IMR-90 (cell line): ENCODE measurements around the gene MYBPHL. TPM values are rescaled to one million over a fixed set of nuclear protein-coding genes. Genes with fewer than 3 reads are reported as not detected.

ENCODE experiments used
- ATAC-seq: fragments of 200-7000 bp; cut with Tn5 transposase; 2 replicates; pipeline ENCODE4 v1.9.1; 2020; ENCODE audit warnings: low read depth, mild to moderate bottlenecking, moderate library complexity
- BruUV-seq: library from RNA; stranded (reverse); fragments of 400-500 nt; replicated peaks from 2 replicates; lab custom pipeline; 2021; lab: Mats Ljungman, UMichigan
- CTCF ChIA-PET: fragments of 300-600 bp; formaldehyde crosslinking; extraction: SDS; loops from one replicate; lab custom pipeline; 2021; ENCODE audit warnings: antibody characterized with exemption; lab: Yijun Ruan, JAX
- POLR2A ChIA-PET: fragments of 300-600 bp; sonication (Branson Sonifier 250); formaldehyde crosslinking; loops from one replicate; lab custom pipeline; 2022; ENCODE audit warnings: antibody characterized with exemption; ENCODE audit not compliant: unreplicated experiment; lab: Charles Lee
- DNase-seq: peaks from one replicate; pipeline ENCODE4 v3.0.0; 2013
- H2AFZ ChIP-seq: replicated peaks from 2 replicates; pipeline ENCODE3; 2013; ENCODE audit warnings: low read length, mild to moderate bottlenecking; ENCODE audit not compliant: poor library complexity
- H2AK5ac ChIP-seq: 2 replicates; pipeline ENCODE4 v1.6.1; 2013; ENCODE audit warnings: low read depth, low read length, inconsistent platforms
- H2AK9ac ChIP-seq: replicated peaks from 2 replicates; pipeline ENCODE3; 2013; ENCODE audit warnings: mild to moderate bottlenecking, low read depth, low read length, moderate library complexity; ENCODE audit not compliant: poor library complexity
- H2BK120ac ChIP-seq: 2 replicates; pipeline ENCODE4 v1.6.1; 2013; ENCODE audit warnings: low read depth, low read length, inconsistent platforms
- H2BK15ac ChIP-seq: 3 replicates; pipeline ENCODE4 v1.6.1; 2013; ENCODE audit warnings: low read depth, low read length, inconsistent platforms
- H2BK20ac ChIP-seq: 2 replicates; pipeline ENCODE4 v1.6.1; 2013; ENCODE audit warnings: low read depth, mild to moderate bottlenecking, inconsistent platforms, low read length, moderate library complexity
- H2BK5ac ChIP-seq: 2 replicates; pipeline ENCODE4 v1.6.1; 2013; ENCODE audit warnings: mild to moderate bottlenecking, low read depth, low read length, inconsistent platforms; ENCODE audit not compliant: poor library complexity, severe bottlenecking
- H3K14ac ChIP-seq: replicated peaks from 2 replicates; pipeline ENCODE4 v1.6.1; 2013; ENCODE audit warnings: low read depth, low read length, inconsistent platforms
- H3K18ac ChIP-seq: 2 replicates; pipeline ENCODE4 v1.6.1; 2013; ENCODE audit warnings: low read depth, low read length, control low read depth
- H3K23ac ChIP-seq: 2 replicates; pipeline ENCODE4 v1.6.1; 2013; ENCODE audit warnings: low read depth, low read length, inconsistent platforms
- H3K27ac ChIP-seq: 2 replicates; pipeline ENCODE4 v1.5.1; 2013; ENCODE audit warnings: mild to moderate bottlenecking, control low read depth, low read length; ENCODE audit not compliant: insufficient read depth
- H3K27me3 ChIP-seq: 2 replicates; pipeline ENCODE4 v1.6.1; 2013; ENCODE audit warnings: low read length; ENCODE audit not compliant: control insufficient read depth, insufficient read depth
- H3K36me3 ChIP-seq: 2 replicates; pipeline ENCODE4 v1.6.1; 2013; ENCODE audit warnings: low read length, mixed read lengths; ENCODE audit not compliant: control insufficient read depth, insufficient read depth
- H3K4ac ChIP-seq: 2 replicates; pipeline ENCODE4 v1.6.1; 2013; ENCODE audit warnings: low read depth, low read length, inconsistent platforms
- H3K4me1 ChIP-seq: 2 replicates; pipeline ENCODE4 v1.6.1; 2013; ENCODE audit warnings: low read length, mixed read lengths; ENCODE audit not compliant: control insufficient read depth, insufficient read depth
- H3K4me2 ChIP-seq: 2 replicates; pipeline ENCODE4 v1.6.1; 2013; ENCODE audit warnings: low read depth, mild to moderate bottlenecking, control low read depth, low read length, moderate library complexity
- H3K4me3 ChIP-seq: 2 replicates; pipeline ENCODE4 v1.5.1; 2013; ENCODE audit warnings: low read depth, mild to moderate bottlenecking, control low read depth, low read length, moderate library complexity; ENCODE audit not compliant: insufficient read depth
- H3K56ac ChIP-seq: 2 replicates; pipeline ENCODE4 v1.6.1; 2013; ENCODE audit warnings: low read length, inconsistent platforms; ENCODE audit not compliant: insufficient read depth; ENCODE audit errors: extremely low read depth
- H3K79me1 ChIP-seq, 2 experiments: 2 replicates each; pipeline ENCODE4 v1.6.1; 2013; ENCODE audit warnings: low read length in 2 of 2, inconsistent platforms in 1 of 2, low read depth in 1 of 2
- H3K9ac ChIP-seq: 2 replicates; pipeline ENCODE4 v1.6.1; 2013; ENCODE audit warnings: low read depth, low read length, control low read depth
- H3K9me1 ChIP-seq: 2 replicates; pipeline ENCODE4 v1.6.1; 2013; ENCODE audit warnings: low read length, inconsistent platforms; ENCODE audit not compliant: insufficient read depth
- H3K9me3 ChIP-seq: 2 replicates; pipeline ENCODE4 v1.6.1; 2013; ENCODE audit warnings: low read length; ENCODE audit not compliant: control insufficient read depth, insufficient read depth
- H4K20me1 ChIP-seq: 2 replicates; pipeline ENCODE4 v1.6.1; 2013; ENCODE audit warnings: low read length, inconsistent platforms; ENCODE audit not compliant: insufficient read depth
- H4K5ac ChIP-seq: 2 replicates; pipeline ENCODE4 v1.6.1; 2013; ENCODE audit warnings: mild to moderate bottlenecking, low read depth, low read length, control low read depth
- H4K8ac ChIP-seq, 2 experiments: 2 replicates each; pipeline ENCODE4 v1.6.1; 2013; ENCODE audit warnings: low read depth in 2 of 2, low read length in 2 of 2, control low read depth in 1 of 2, inconsistent platforms in 1 of 2
- H4K91ac ChIP-seq: 2 replicates; pipeline ENCODE4 v1.6.1; 2013; ENCODE audit warnings: low read depth, low read length, inconsistent platforms; ENCODE audit not compliant: insufficient read depth
- BHLHE40 ChIP-seq: fragments of 150-350 bp; IDR thresholded peaks from 2 replicates; pipeline ENCODE4 v1.6.1; 2016; ENCODE audit warnings: mild to moderate bottlenecking, low read depth, low read length
- FOS ChIP-seq: fragments of 150-350 bp; IDR thresholded peaks from 2 replicates; pipeline ENCODE4 v1.6.1; 2016; ENCODE audit warnings: low read depth, low read length
- MXI1 ChIP-seq: IDR thresholded peaks from 2 replicates; pipeline ENCODE4 v1.6.1; 2012; ENCODE audit warnings: low read depth, mild to moderate bottlenecking, low read length, moderate library complexity, borderline replicate concordance
- POLR2A ChIP-seq: IDR thresholded peaks from 2 replicates; pipeline ENCODE4 v1.6.1; 2012; ENCODE audit warnings: mild to moderate bottlenecking, low read depth, low read length
- RCOR1 ChIP-seq: IDR thresholded peaks from 2 replicates; pipeline ENCODE4 v1.6.1; 2012; ENCODE audit warnings: mild to moderate bottlenecking, low read length, improper control_type of control experiment; ENCODE audit not compliant: insufficient replicate concordance
- RFX5 ChIP-seq: IDR thresholded peaks from 2 replicates; pipeline ENCODE4 v1.8.0; 2012; ENCODE audit warnings: low read depth, mild to moderate bottlenecking, low read length, moderate library complexity
- SMC3 ChIP-seq: fragments of 150-350 bp; IDR thresholded peaks from 2 replicates; pipeline ENCODE4 v1.6.1; 2016; ENCODE audit warnings: low read depth, mild to moderate bottlenecking, antibody characterized with exemption, low read length, moderate library complexity
- WGBS, 2 experiments: methylation state at CpG; one replicate each; pipeline versions ENCODE4 v1.1.5 to v1.1.7; 2013; ENCODE audit warnings: missing lambda C conversion rate in 2 of 2; ENCODE audit not compliant: insufficient read length in 1 of 2; ENCODE audit errors: extremely low coverage in 2 of 2; 5-methylcytosine and 5-hydroxymethylcytosine counted together
- dilution Hi-C: fragments of 300-500 bp; cut with HindIII; formaldehyde crosslinking; loops from one replicate; pipeline ENCODE4 v1.14.3; 2018; ENCODE audit warnings: low sequenced_read_pairs; ENCODE audit not compliant: unreplicated experiment
- in situ Hi-C: fragments of 300-500 bp; cut with MboI; formaldehyde crosslinking; loops from 3 replicates; pipeline ENCODE4 v1.14.3; 2019; ENCODE audit warnings: low sequenced_read_pairs, inconsistent platforms, mixed read lengths
- intact Hi-C: fragments of 100-400 bp; cut with micrococcal nuclease; formaldehyde crosslinking; loops from 2 replicates; pipeline ENCODE4 v1.10.0; 2022
- polyA plus RNA-seq, 3 experiments: library from polyadenylated mRNA; depleted of rRNA; stranded (reverse); fragments of >200 nt; gene quantifications; 2 replicates each; pipeline ENCODE4 v1.2.3, GENCODE V29; 2012; ENCODE audit warnings: low replicate concordance in 1 of 3
- total RNA-seq: library from RNA; depleted of rRNA; stranded (reverse); fragments of >200 nt; gene quantifications from 2 replicates; pipeline ENCODE4 v1.2.3, GENCODE V29; 2012
- TF ChIP-seq, protein P1 (sequence below): fragments of 150-350 bp; IDR thresholded peaks from 2 replicates; pipeline ENCODE4 v1.6.1; 2017; ENCODE audit warnings: mild to moderate bottlenecking, antibody characterized with exemption, low read length, low read depth

MYBPHL gene
- total and polyA plus RNA-seq, 2 of the 4 experiments (the other 2 are of a cell fraction) = 0.07 TPM; not detected in 1

- ChIA-PET POLR2A (no interaction called here), CTCF (no interaction called here)
- intact Hi-C loops (no loop called here), dilution Hi-C loops (no loop called here), in situ Hi-C loops (no loop called here)
- H3K4me2 ChIP-seq = no peak overlapping the region
- H3K14ac ChIP-seq = no peak overlapping the region
- no peak overlapping the region for H4K91ac ChIP-seq
- no peak overlapping the region for H2AFZ ChIP-seq
- no peak overlapping the region for H3K23ac ChIP-seq
- no peak overlapping the region for H2BK20ac ChIP-seq
- no peak for ATAC-seq
- BruUV-seq = no TSS peak
- 100% methylated on average over 1 of the region's 3 CpGs; no CpG with 5 or more reads in 1 of the 2 experiments for WGBS, 2 experiments
- no peak overlapping the region for H2BK5ac ChIP-seq
- no peak overlapping the region for H4K5ac ChIP-seq
- H3K9me3 ChIP-seq = no peaks in the 10 kb centered on the region
- no peak overlapping the region for H2BK15ac ChIP-seq
- no peak overlapping the region for H4K8ac ChIP-seq
- no peak overlapping the region for H2AK5ac ChIP-seq
- no peaks in the 10 kb centered on the region; the same call in 1 of the 2 replicates for H4K20me1 ChIP-seq
- H3K27me3 ChIP-seq = no peaks in the 10 kb centered on the region
- H3K4me1 ChIP-seq = peaks cover 3% of the 10 kb centered on the region
- no peak overlapping the region for H3K4ac ChIP-seq
- H3K27ac ChIP-seq = no peak overlapping the region
- DNase-seq = no peak
- no peaks in the 10 kb centered on the region for H3K79me1 ChIP-seq
- no peak overlapping the region for H3K9ac ChIP-seq
- H2AK9ac ChIP-seq = peak overlapping the region; percentile 70
- no peak overlapping the region for H2BK120ac ChIP-seq
- H3K36me3 ChIP-seq = peaks cover 47% of the 10 kb centered on the region
- H3K18ac ChIP-seq = no peak overlapping the region
- H3K56ac ChIP-seq = no peak overlapping the region
- H3K9me1 ChIP-seq = peaks cover 13% of the 10 kb centered on the region
- H3K4me3 ChIP-seq = no peak overlapping the region
- TF ChIP-seq BHLHE40 (no peak), RFX5 (no peak), FOS (no peak), MXI1 (no peak), SMC3 (no peak), RCOR1 (no peak), POLR2A (no peak)
- TF ChIP-seq, protein P1, sequence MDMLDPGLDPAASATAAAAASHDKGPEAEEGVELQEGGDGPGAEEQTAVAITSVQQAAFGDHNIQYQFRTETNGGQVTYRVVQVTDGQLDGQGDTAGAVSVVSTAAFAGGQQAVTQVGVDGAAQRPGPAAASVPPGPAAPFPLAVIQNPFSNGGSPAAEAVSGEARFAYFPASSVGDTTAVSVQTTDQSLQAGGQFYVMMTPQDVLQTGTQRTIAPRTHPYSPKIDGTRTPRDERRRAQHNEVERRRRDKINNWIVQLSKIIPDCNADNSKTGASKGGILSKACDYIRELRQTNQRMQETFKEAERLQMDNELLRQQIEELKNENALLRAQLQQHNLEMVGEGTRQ = no peak
Measured at GRCh38 chr1:109319114-109319513, 12.3 kb upstream of the MYBPHL start.
